LoVo (cell line): Measurements from ENCODE around the gene VPS13D.
"Not testable (repeated sequence)": the region's sequence is repeated elsewhere in the genome, so short reads cannot be mapped to it uniquely, and the experiment has no call there.

Experiments
- DNase-seq: peaks from one replicate; pipeline ENCODE4 v3.0.0-alpha.2; 2016; ENCODE audit warnings: low spot score

VPS13D gene

GRCh38 chr1:12515234-12515633, 285.4 kb downstream of the VPS13D start:
- no peak for DNase-seq

- no peak for DNase-seq
Measured at GRCh38 chr1:12516741-12517140, 286.9 kb downstream of the VPS13D start.

GRCh38 chr1:12518931-12519692, 289.3 kb downstream of the VPS13D start:
- DNase-seq: peak; percentile 8

GRCh38 chr1:12519693-12520364, 290.0 kb downstream of the VPS13D start:
- DNase-seq: no peak

GRCh38 chr1:12521096-12521495, 291.3 kb downstream of the VPS13D start:
- no peak for DNase-seq

- not testable (repeated sequence) for DNase-seq
Measured at GRCh38 chr1:12522780-12523179, 292.9 kb downstream of the VPS13D start.

GRCh38 chr1:12524266-12524665, 294.4 kb downstream of the VPS13D start:
- no peak for DNase-seq

GRCh38 chr1:12525311-12526181, 295.7 kb downstream of the VPS13D start:
- DNase-seq: peak; percentile 31

GRCh38 chr1:12527564-12527963, 297.7 kb downstream of the VPS13D start:
- DNase-seq: no peak

GRCh38 chr1:12528021-12528852, 298.4 kb downstream of the VPS13D start:
- peak; percentile 80 for DNase-seq

GRCh38 chr1:12529640-12530174, 299.9 kb downstream of the VPS13D start:
- no peak for DNase-seq

- no peak for DNase-seq
Measured at GRCh38 chr1:12530462-12531178, 300.8 kb downstream of the VPS13D start.

GRCh38 chr1:12531179-12531499, 301.3 kb downstream of the VPS13D start:
- DNase-seq: no peak

- DNase-seq: no peak
Measured at GRCh38 chr1:12532405-12533315, 302.8 kb downstream of the VPS13D start.

- DNase-seq: no peak
Measured at GRCh38 chr1:12536023-12536639, 306.3 kb downstream of the VPS13D start.

- no peak for DNase-seq
Measured at GRCh38 chr1:12537294-12537693, 307.5 kb downstream of the VPS13D start.

GRCh38 chr1:12537906-12538461, 308.2 kb downstream of the VPS13D start:
- DNase-seq: no peak

- not testable (repeated sequence) for DNase-seq
Measured at GRCh38 chr1:12538536-12538935, 308.7 kb downstream of the VPS13D start.

- no peak for DNase-seq
Measured at GRCh38 chr1:12539320-12539704, 309.5 kb downstream of the VPS13D start.
